GM18873 (cell line): ENCODE results near the gene ZAR1.
"Not testable (repeated sequence)": the region's sequence is repeated elsewhere in the genome, so short reads cannot be mapped to it uniquely, and the experiment has no call there.

ENCODE experiments used
- ATAC-seq: cut with Tn5 transposase; IDR thresholded peaks from one replicate; pipeline ENCODE4 v1.9.1; 2021; ENCODE audit warnings: mild to moderate bottlenecking, moderate library complexity, moderate number of reproducible peaks; ENCODE audit not compliant: unreplicated experiment, low FRiP score

Gene ZAR1, protein sequence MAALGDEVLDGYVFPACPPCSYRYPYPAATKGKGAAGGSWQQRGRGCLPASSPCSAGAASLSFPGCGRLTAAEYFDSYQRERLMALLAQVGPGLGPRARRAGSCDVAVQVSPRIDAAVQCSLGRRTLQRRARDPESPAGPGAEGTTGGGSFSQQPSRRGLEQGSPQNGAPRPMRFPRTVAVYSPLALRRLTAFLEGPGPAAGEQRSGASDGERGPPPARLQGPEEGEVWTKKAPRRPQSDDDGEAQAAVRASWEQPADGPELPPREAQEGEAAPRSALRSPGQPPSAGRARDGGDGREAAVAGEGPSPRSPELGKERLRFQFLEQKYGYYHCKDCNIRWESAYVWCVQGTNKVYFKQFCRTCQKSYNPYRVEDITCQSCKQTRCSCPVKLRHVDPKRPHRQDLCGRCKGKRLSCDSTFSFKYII

DNA sequence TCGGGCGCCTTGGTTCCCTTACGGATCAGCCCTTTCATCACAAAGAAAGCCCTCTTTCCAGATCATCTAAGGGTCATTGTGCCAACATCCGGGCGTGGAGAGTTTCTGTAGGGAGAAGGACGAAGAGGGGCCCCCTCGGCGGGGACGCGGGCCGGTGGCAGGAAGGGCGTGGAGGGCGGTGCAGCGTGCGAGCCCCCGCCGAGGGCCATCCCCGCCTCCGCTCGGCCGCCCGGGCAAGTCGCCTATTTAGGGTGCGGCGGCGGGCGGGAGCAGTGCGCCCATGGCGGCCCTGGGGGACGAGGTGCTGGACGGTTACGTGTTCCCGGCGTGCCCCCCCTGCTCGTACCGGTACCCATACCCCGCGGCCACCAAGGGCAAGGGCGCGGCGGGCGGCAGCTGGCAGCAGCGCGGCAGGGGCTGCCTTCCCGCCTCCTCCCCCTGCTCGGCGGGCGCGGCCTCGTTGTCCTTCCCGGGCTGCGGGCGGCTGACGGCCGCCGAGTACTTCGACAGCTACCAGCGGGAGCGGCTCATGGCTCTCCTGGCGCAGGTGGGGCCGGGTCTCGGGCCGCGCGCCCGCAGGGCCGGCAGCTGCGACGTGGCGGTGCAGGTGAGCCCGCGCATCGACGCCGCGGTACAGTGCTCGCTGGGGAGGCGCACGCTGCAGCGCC, at the start of gene ZAR1:
ZAR1 (plus strand) TSS at position 241 of the 668 bp plus-strand sequence; CDS start at position 281, 40 bp downstream.
- ATAC-seq, result no peak

DNA sequence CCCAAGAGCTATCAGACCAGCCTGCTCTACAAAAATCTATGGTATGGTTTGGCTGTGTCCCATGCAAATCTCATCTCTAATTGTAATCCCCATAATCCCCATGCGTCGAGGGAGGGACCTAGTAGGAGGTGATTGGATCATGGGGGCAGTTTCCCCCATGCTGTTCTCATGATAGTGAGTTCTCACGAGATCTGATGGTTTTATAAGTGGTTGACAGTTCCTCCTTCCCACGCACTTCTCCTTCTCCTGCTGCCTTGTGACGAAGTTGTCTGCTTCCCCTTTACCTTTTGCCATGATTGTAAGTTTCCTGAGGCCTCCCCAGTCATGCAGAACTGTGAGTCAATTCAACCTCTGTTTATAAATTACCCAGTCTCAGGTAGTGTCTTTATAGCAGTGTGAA, 49.1 kb upstream of the ZAR1 start:
- not testable (repeated sequence) for ATAC-seq

DNA sequence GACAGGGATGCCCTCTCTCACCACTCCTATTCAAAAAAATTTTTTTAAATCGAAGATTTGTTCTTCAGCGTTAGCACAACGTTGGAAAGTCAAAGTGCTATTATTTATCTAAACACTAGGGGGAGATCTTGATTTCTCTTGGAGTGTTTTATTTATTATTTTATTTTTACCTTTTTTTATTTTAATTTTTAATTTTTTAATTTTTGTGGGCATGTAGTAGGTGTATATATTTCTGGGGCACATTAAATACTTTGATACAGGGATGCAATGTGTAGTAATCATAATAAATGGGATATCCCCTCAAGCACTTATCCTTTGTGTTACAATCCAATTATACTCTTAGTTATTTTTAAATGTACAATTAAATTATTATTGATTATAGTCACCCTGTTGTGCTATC, 44.3 kb upstream of the ZAR1 start:
- no peak for ATAC-seq

DNA sequence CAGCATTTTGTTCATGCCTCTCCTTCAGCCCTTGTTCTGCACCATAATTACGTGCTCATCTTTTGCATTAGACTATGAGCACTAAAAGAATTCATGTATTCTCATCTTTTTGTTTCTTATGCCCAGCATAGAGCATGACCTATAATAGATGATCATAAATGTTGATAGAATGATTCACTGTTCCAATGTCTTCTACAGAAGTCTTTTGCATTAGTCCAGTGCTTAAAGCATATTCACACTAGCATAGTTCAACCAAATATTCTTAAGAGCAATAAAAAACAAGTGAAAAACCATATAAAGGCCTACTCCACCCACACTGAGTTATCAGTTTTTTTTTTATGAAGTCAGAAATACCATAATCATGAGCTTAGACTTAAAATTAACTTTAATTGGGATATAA, 43.4 kb upstream of the ZAR1 start:
- ATAC-seq, result no peak

DNA sequence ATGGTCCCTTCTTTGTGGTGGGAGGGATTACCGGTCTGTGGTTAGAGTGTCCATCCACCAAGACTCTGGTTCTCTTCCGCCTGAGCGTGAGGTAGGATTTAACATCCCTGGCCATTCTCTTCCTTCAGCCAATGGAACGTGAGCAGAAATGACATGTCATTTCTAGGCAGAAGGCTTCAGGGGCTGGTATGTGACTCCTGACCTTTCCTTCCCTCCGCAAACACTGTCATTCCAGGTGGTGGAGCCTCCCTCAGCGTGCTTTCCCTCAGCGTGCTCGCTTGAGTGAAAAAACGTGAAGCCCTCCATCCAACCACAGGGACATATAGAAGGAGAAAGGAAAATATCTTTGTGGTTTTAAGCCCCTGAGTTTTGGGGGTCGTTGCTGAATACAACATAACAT, 40.9 kb upstream of the ZAR1 start:
- no peak for ATAC-seq

DNA sequence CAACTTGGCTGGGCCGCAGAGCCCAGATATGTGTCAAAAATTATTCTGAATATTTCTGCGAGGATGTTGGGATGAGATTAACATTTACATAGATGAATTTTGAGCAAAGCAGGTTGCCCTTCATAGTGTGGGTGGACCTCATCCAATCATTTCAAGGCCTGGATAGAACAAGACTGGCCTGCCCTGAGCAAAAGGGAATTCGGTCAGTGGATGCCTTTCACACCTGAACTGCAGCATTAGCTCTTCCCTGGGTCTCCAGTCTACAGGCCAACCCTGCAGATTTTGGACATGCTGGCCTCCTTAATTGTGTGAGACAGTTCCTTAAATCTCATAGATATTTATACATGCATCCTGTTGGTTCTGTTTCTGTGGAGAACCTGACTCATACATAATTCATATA, 39.3 kb upstream of the ZAR1 start:
- ATAC-seq, result no peak

DNA sequence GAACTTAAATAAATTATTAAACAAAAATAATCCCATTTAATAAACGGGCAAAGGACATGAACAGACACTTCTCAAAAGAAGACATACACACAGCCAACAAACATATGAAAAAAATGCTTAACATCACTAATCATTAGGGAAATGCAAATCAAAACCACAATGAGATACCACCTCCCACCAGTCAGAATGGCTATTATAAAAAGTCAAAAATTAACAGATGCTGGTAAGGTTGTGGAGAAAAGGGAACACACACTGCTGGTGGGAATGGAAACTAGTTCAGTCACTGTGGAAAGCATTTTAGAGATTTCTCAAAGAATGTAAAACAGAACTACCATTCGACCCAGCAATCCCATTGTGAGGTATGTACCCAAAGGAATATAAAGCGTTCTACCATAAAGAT, 38.4 kb upstream of the ZAR1 start:
- ATAC-seq, result not testable (repeated sequence)

DNA sequence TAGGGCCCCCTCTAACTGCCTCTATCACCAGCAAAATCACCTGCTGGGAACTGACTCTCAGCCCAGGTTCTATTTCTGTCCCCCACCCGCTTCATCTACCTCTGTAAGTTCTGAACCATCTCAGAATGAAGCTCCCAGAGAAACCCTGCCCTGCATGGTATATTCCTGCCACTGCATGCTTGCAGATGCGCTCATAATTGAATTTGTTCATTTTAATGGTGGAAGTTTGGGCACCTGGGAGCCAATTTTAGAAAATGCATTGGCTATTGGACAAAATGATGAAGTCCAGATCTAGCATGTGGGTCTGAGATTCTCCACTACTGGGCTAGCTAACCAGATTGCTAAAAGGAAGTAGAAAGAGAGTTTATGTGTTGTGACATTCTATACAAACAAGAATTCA, 35.5 kb upstream of the ZAR1 start:
- ATAC-seq, result no peak

DNA sequence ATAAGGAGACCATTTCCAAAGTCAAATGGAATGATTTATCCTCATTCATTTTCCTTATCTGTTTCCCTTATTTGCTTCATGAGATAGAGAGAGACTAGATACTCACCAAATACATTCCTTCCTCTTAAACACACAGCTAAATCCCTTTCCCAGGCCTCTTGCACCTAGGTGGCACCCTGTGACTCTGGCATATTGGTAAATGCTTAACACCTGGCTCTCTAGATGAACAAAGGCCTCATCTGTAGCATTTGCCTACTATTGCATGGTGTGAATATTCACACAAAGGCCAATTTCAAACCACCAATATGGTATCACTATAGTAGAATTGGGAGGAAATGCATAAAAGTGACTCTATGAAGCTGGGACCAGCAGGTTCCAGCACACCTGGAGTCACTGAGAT, 29.1 kb upstream of the ZAR1 start:
- no peak for ATAC-seq

DNA sequence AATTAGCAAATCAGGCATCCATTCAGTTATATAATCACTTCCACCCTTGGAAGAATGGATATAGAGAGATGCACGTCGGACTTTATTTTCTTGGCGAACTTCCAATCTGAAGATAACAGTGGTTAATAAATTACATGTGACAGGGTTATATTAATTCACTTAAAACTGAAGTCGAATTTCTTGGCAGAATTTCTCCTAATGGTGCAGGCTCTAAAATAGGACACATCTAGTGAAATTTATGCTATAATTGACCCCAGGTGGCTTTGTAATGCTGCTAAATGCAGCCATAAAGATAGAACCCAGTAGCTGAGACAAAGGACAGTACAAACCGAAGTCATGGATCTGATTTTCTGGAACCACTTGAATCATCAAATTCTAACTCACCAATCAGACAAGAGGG, 27.7 kb upstream of the ZAR1 start:
- ATAC-seq, result no peak

DNA sequence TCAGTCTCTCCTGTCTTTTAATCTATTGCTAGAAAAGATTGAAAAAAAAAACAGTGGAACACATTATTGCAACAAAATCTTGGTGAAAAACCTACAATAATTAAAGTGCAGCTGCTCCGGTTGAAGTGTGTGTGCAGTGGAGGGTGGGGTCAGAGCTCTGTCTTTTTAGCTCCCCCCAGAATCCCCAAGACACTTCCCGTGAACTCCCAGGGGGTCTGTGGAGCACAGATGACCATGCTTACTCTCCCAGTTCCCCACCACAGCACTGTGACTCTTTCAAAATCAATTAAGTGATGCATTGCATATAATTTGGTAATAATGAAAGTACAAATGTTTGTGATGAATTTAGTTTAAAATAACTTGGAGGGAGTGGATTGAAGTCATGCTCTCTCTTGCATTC, 22.6 kb upstream of the ZAR1 start:
- ATAC-seq, result no peak

DNA sequence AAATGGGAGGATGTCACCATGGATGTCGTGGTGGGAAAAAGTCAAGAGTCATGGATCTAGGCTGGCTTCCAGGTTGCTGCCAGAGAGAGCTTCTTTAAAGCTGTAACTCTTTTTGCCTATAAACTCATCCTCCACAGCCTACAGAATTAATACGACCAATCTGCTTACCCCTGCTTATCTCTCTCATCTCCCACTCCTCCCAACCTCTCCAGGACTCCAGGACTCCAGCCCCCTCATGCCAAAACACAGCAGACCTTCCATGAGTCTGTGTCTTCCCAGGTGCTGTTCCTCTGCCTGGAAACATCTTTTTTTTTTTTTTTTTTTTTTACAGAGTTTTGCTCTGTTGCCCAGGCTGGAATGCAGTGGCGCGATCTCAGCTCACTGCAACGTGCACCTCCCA, 22.2 kb upstream of the ZAR1 start:
- ATAC-seq, result no peak

DNA sequence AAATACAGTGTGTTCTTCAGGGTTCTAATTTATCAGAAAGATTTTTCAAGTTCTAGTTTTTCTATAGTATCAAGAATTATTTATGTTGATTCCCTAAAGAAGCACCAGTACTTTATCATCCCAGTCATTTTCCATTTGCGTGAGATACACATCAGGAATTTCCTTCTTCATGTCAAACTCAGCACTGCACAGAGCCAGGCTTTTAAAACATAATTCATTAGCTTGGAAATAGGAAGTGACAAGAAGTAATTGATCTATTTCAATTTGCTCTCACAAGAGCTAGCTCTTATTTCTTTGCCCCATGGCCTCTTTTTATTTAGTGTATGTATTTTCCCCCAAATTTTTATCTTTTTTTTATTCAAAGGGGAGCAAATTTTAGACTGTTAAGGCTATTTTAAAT, 19.9 kb upstream of the ZAR1 start:
- ATAC-seq, result no peak

DNA sequence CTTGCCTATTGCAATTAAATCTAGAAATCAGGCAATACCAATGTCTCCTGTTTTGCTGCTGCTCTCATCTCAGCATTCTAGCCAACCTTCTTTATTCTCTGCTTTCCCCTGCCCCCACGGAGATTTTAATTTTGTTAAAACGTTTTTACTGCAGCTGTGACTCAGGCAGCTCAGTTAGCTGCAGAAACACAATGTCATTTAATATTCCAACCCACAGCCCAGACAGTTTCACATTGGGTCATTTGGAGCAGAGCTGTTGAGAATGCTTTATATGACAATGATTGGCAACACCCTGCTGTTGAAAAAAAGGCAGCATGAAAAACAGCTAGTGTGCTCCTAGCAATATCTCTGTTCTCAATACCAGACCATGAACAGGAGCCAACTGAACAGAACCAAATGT, 19.5 kb upstream of the ZAR1 start:
- no peak for ATAC-seq

DNA sequence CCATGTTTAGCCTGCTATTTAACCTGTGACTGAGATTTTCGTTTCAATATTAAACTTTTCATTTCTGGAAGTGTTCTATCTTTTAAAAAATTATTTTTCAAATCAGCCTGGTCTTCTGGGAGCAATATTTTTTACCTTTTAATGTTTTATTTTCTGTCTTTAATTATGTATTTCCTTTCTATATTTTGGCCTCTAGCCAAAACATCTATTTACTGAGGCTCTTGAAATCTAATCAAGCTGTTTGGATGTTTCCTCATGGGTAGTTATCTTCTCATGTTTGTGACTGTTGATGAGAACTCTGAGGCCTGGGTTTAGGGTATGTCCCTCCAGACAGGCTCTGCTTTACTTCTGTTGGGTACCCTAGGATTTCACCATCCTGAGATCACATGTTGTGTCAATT, 17.3 kb upstream of the ZAR1 start:
- no peak for ATAC-seq

DNA sequence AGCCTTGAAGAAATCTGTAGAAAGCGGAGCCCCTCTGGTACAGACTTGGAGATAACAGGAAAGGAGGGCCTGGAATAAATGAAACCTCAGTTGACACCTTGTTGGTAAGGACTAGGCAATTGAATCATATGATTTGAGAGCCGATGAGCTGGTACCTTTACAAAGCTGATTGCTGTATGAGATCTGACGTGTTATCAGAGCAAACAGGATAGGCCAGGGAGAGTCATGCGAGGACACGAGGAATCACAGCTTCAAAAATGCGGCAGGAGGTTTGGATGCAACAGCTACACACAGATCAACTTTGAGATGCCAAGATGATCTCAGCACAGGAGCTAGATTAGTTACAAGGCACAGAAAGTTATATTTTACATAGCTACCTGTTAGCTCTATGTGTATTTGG, 14.3 kb upstream of the ZAR1 start:
- no peak for ATAC-seq

DNA sequence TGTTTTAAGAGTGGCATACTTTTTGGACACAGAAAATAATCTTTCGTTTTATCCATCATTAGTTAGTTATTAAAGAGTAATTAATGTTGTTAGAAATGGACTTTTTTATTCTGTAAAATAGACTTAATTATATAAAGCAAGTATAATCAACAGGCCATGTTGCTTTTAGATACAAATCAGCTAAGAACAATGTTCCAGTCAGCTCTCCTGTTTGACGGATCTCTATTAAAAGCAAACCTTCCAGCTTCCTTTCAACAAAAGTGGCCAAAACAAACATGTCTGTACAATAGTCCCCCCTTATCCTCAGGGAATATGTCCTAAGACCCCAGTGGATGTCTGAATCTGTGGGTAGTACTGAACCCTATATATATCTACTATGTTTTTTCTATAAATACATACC, 11.8 kb upstream of the ZAR1 start:
- no peak for ATAC-seq

DNA sequence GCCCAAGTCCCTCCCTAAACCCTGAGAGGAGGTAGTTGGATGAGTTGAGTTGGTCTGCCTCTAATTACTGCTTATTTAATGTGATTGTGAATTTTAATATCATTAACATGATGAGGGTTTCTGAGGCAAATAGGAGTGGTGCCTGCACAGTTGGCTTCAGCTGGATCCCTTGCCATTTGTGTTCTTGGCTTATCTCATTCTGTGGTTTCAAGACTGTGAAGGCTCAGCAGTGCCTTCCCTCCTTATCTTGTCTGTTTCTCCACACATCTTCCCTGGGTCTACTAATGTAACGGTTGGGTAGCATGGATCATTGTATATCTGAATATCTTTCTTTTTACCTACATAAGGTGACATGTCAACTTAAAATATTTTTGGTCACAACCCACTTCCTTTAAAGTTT, 8.5 kb upstream of the ZAR1 start:
- no peak for ATAC-seq

DNA sequence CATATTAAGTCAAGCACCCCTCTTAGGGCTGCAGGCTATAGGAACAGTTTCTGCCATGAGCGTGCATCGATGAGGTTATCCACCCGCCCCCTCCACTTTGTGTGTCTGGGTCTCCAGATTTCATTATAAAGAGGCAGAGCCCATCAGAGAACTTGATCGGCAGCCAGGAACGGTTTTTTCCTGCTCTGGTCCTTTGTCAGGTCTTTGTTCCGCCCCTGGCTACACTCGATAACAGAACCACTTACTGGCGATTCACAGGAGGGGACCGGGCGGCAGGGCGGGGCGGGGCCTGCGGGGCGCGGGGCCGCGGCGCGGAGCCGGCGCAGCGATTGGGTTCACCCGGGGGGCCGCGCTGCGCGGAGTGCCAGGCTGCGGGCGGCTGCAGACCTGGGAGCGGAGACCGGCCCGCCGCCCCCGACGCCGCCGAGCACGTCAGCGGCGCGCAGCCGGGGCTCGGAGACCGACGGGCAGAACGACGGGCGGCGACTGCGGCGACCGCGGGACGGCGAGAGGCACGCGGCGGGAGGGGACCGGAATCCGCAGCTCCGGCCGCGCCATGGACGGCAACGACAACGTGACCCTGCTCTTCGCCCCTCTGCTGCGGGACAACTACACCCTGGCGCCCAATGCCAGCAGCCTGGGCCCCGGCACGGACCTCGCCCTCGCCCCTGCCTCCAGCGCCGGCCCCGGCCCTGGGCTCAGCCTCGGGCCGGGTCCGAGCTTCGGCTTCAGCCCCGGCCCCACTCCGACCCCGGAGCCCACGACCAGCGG, 6.9 kb upstream of the ZAR1 start, which contains the start of gene SLC10A4:
SLC10A4 (plus strand) TSS at position 338 of the 771 bp plus-strand sequence; CDS start at position 557, 219 bp downstream.
- no peak for ATAC-seq

DNA sequence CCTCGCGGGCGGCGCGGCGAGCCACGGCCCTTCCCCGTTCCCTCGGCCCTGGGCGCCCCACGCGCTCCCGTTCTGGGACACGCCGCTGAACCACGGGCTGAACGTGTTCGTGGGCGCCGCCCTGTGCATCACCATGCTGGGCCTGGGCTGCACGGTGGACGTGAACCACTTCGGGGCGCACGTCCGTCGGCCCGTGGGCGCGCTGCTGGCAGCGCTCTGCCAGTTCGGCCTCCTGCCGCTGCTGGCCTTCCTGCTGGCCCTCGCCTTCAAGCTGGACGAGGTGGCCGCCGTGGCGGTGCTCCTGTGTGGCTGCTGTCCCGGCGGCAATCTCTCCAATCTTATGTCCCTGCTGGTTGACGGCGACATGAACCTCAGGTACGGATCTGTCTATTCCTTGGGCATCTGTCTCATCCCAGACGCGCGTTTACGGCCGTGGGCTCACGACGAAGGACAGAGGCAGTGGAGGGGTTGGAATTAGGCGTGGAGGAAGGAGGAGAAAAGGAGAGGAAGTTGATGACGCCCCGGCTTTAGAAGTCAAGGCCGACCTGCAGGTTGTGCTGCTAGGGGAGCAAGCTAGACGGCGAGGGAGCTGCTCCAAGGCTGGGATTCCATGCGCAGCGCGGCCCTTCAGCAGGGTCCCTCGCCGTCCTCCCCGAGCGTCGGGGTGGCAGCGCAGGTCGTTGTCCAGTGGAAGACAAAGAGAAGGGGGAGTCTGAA, 6.1 kb upstream of the ZAR1 start:
- no peak for ATAC-seq
